ENCODE results near the gene C1RL.

GRCh38 chr12:7128681-7129286 is 19.8 kb upstream of the C1RL start, which contains the start of gene RBP5:
- TF ChIP-seq CTCF (IDR thresholded peaks at IDR 0.05) (no peak), POLR2A (IDR thresholded peaks at IDR 0.05) (no peak)

Measured in thyroid gland (tissue), 4 donors.